CD4-positive, CD25-positive, alpha-beta regulatory T cell (primary cell): ENCODE data around the gene CRB2. TPM values are rescaled to one million over a fixed set of nuclear protein-coding genes. Genes with fewer than 3 reads are reported as not detected.

ENCODE experiments used
- ATAC-seq, 2 donors: fragments of 150-1000 bp; cut with Tn5 transposase; one replicate each; pipeline ENCODE4 v1.10.0; 2021; ENCODE audit warnings: low read depth in 2 of 2, moderate number of reproducible peaks in 2 of 2, moderate library complexity in 1 of 2
- DNase-seq, 3 donors: peaks; one replicate each; pipeline versions ENCODE4 v3.0.0 to v3.0.0-alpha.2; 2012 to 2022; ENCODE audit warnings: mixed read lengths in 1 of 3
- H3K27ac ChIP-seq: one replicate; pipeline ENCODE4 v1.7.0; 2013; ENCODE audit warnings: mild to moderate bottlenecking, low read length; ENCODE audit not compliant: insufficient read depth, poor library complexity, severe bottlenecking
- H3K27me3 ChIP-seq: one replicate; pipeline ENCODE4 v1.7.0; 2013; ENCODE audit warnings: low read length; ENCODE audit not compliant: control insufficient read depth, insufficient read depth
- H3K36me3 ChIP-seq: one replicate; pipeline ENCODE4 v1.7.0; 2013; ENCODE audit warnings: mild to moderate bottlenecking, low read length, moderate library complexity; ENCODE audit not compliant: control insufficient read depth, insufficient read depth
- H3K4me1 ChIP-seq: 2 replicates; pipeline ENCODE4 v1.7.0; 2013; ENCODE audit warnings: mild to moderate bottlenecking, low read length; ENCODE audit not compliant: insufficient read depth, control insufficient read depth, poor library complexity, severe bottlenecking
- H3K4me3 ChIP-seq: one replicate; pipeline ENCODE4 v1.7.0; 2013; ENCODE audit warnings: low read depth, mild to moderate bottlenecking, low read length, moderate library complexity
- H3K9me3 ChIP-seq, 2 experiments: 1 replicate in 1 of 2; 2 replicates in 1 of 2; pipeline ENCODE4 v1.7.0; 2013; ENCODE audit warnings: low read length in 2 of 2, mild to moderate bottlenecking in 1 of 2, moderate library complexity in 1 of 2; ENCODE audit not compliant: control insufficient read depth in 2 of 2
- H3K27ac Mint-ChIP-seq, 3 donors: one replicate each; pipeline ENCODE4 v1.8.0; 2020 to 2022; ENCODE audit warnings: mild to moderate bottlenecking in 3 of 3, mixed read lengths in 3 of 3, moderate library complexity in 2 of 3
- H3K27me3 Mint-ChIP-seq: one replicate; pipeline ENCODE4 v1.8.0; 2022; ENCODE audit warnings: mild to moderate bottlenecking, mixed read lengths
- H3K36me3 Mint-ChIP-seq: one replicate; pipeline ENCODE4 v1.8.0; 2020; ENCODE audit warnings: mixed read lengths
- H3K4me1 Mint-ChIP-seq, 4 donors: one replicate each; pipeline ENCODE4 v1.8.0; 2020 to 2022; ENCODE audit warnings: mixed read lengths in 4 of 4, mild to moderate bottlenecking in 1 of 4
- H3K4me3 Mint-ChIP-seq, 4 donors: one replicate each; pipeline ENCODE4 v1.8.0; 2020 to 2022; ENCODE audit warnings: mild to moderate bottlenecking in 4 of 4, mixed read lengths in 4 of 4, moderate library complexity in 3 of 4
- H3K9me3 Mint-ChIP-seq, 7 donors: one replicate each; pipeline ENCODE4 v1.8.0; 2020 to 2022; ENCODE audit warnings: mixed read lengths in 7 of 7, mild to moderate bottlenecking in 3 of 7, moderate library complexity in 2 of 7
- polyA plus RNA-seq, 4 donors: library from polyadenylated mRNA; unstranded; fragments of 300-500 nt; fragmentation: Illumina TruSeq; gene quantifications; one replicate each; pipeline ENCODE4 v1.2.3, GENCODE V29; 2021
- total RNA-seq: library from RNA; stranded (reverse); gene quantifications from one replicate; pipeline ENCODE4 v1.2.3, GENCODE V29; 2022

CRB2 gene
- total RNA-seq, result not detected
- under 1 TPM in 1 of 4 donors, not detected in 3; 0.03 TPM for polyA plus RNA-seq

DNA sequence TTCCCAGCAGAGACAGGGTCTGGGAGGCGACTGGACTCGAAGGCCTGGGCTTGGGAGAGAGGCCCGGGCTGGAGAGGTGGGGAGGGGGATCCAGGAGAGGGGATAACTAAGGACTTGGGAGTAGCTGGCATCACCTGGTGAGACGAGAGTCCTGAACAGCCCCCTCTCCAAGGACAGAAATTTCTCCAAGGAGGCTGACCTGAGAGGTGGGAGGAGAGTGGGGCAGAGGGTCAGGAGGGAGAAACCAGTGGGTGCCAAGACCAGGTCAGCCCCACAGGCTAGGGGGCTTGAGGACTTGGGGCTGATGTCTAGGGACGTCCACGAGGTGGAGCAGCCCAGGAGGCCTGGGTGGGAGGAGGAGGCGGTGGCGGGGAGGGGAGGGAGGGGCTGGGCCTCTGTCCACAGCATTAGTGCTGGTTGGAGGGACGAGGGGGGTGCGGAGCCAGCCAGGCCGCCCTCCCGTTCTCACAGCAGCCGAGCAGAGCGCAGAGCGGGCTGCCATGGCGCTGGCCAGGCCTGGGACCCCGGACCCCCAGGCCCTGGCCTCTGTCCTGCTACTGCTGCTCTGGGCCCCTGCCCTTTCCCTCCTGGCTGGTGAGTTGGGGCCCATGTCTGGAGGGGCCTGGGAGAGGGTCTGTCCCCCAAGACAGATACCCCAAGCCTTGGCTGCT is at the start of gene CRB2:
Gene CRB2 (plus strand): TSS at position 437 of the 671 bp plus-strand sequence. CDS start 64 bp downstream, at position 501.
- Histone ChIP-seq H3K27me3 (no peaks in the 10 kb centered on the region), H3K27ac (no peak within 1 kb of the TSS), H3K36me3 (no peaks in the 10 kb centered on the region), H3K4me1 (peaks cover 4% of the 10 kb centered on the region), H3K9me3 (no peaks in the 10 kb centered on the region), H3K4me3 (no peak within 1 kb of the TSS)
- ATAC-seq, result no peak
- Mint-ChIP-seq H3K4me3 (no peak within 1 kb of the TSS), H3K4me1 (peaks cover 0 to 27% (median 5%) of the 10 kb centered on the region in 4 donors), H3K9me3 (no peaks in the 10 kb centered on the region), H3K36me3 (no peaks in the 10 kb centered on the region), H3K27me3 (peaks cover 9% of the 10 kb centered on the region), H3K27ac (peak within 1 kb of the TSS in 1 of 3 donors; percentile 79)
- DNase-seq, result no peak

DNA sequence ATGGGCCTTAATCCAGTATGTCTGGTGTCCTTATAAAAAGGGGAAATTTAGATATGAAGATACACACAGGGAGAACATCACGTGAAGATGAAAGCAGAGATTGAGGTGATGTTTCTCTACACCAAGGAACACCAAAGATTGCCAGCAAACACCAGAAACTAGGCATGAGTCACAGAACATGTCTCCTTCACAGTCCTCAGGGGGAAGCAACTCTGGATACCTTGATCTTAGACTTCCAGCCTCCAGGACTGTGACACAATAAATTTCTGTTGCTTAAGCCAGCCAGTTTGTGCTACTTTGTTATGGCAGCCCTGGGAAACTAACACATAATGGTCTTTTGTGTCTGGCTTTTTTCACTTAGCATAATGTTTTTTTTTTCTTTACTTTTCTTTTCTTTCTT is 46.4 kb upstream of the CRB2 start:
- H3K27ac ChIP-seq, result no peak overlapping the region
- no peaks in the 10 kb centered on the region for H3K9me3 ChIP-seq
- H3K27me3 Mint-ChIP-seq, result peaks cover 4% of the 10 kb centered on the region
- no peaks in the 10 kb centered on the region for H3K9me3 Mint-ChIP-seq
- DNase-seq (no peak), ATAC-seq (no peak)
- no peaks in the 10 kb centered on the region for H3K27me3 ChIP-seq
- H3K4me3 ChIP-seq, result no peak overlapping the region
- no peaks in the 10 kb centered on the region for H3K36me3 Mint-ChIP-seq
- H3K4me3 Mint-ChIP-seq, result no peak overlapping the region
- H3K4me1 ChIP-seq, result peaks cover 6% of the 10 kb centered on the region
- H3K36me3 ChIP-seq, result no peaks in the 10 kb centered on the region
- H3K4me1 Mint-ChIP-seq, result peaks cover 0 to 12% (median 7%) of the 10 kb centered on the region in 4 donors
- no peak overlapping the region for H3K27ac Mint-ChIP-seq

DNA sequence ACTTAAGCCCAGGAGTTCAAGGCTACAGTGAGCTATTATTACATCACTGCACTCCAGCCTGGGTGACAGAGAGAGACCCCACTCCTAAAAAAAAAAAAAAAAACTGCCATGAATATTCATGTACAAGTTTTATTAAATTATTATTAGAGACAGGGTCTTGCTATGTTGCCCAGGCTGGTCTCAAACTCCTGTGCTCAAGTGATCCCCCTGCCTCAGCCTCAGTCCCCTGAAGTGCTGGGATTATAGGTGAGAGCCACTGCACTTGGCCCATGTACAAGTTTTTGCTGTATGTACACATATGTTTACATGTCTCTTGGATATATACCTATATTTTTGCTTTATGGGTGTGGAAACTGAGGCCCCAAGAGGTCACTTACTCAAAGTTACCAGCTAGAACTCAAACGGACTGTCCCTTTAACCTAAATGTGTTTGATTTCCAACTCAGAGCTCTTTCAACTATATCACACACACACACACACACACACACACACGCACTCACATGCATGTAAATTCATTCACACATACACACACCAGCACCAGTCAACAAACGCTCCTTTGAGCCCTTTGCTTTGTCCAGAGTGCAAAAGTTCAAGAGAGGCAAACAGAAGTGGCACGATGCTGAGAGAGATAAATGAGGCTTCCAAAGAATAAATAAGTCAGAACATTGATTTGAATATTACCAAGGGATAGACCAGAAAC is 45.3 kb upstream of the CRB2 start:
- H3K9me3 Mint-ChIP-seq, result no peaks in the 10 kb centered on the region

DNA sequence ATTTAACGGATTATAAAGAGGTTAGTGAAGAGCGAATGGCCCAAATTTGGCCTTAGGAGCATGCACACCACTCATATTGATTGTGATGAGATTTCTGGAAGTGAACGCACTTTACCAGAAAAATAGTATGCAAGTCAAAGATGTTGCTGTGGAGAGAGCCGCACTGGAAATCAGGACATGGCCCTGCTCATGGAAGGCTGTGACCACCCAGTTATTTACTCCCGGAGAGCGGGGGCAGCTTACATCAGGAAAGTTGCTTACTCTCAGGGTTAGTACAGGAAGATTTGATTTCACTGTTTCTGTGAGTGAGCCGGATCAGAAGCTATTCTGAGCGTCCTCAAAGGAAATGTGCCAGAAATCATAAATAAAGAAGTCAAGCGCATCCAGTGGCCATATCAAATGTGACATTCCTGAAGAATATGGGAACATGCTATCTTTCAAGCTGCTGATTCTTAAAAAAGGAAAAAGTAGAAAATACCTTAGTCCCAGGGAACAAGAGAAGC is 44.7 kb upstream of the CRB2 start:
- no peak overlapping the region for H3K4me3 ChIP-seq
- no peaks in the 10 kb centered on the region for H3K27me3 ChIP-seq
- Mint-ChIP-seq H3K4me3 (no peak overlapping the region), H3K27me3 (peaks cover 4% of the 10 kb centered on the region), H3K9me3 (no peaks in the 10 kb centered on the region), H3K36me3 (no peaks in the 10 kb centered on the region), H3K27ac (no peak overlapping the region), H3K4me1 (peaks cover 0 to 5% (median 0%) of the 10 kb centered on the region in 4 donors)
- H3K27ac ChIP-seq, result no peak overlapping the region
- H3K9me3 ChIP-seq, result no peaks in the 10 kb centered on the region
- no peaks in the 10 kb centered on the region for H3K4me1 ChIP-seq
- no peak for DNase-seq
- H3K36me3 ChIP-seq, result no peaks in the 10 kb centered on the region
- ATAC-seq, result no peak

More for the DNA sequence above, 45.3 kb upstream of the CRB2 start:
- Histone ChIP-seq H3K27ac (no peak overlapping the region), H3K4me3 (no peak overlapping the region), H3K4me1 (no peaks in the 10 kb centered on the region), H3K9me3 (no peaks in the 10 kb centered on the region), H3K27me3 (no peaks in the 10 kb centered on the region), H3K36me3 (no peaks in the 10 kb centered on the region)
- DNase-seq (no peak), ATAC-seq (no peak)
- Mint-ChIP-seq H3K4me1 (peaks cover 0 to 5% (median 0%) of the 10 kb centered on the region in 4 donors), H3K27ac (no peak overlapping the region), H3K4me3 (no peak overlapping the region), H3K27me3 (peaks cover 4% of the 10 kb centered on the region), H3K36me3 (no peaks in the 10 kb centered on the region)

DNA sequence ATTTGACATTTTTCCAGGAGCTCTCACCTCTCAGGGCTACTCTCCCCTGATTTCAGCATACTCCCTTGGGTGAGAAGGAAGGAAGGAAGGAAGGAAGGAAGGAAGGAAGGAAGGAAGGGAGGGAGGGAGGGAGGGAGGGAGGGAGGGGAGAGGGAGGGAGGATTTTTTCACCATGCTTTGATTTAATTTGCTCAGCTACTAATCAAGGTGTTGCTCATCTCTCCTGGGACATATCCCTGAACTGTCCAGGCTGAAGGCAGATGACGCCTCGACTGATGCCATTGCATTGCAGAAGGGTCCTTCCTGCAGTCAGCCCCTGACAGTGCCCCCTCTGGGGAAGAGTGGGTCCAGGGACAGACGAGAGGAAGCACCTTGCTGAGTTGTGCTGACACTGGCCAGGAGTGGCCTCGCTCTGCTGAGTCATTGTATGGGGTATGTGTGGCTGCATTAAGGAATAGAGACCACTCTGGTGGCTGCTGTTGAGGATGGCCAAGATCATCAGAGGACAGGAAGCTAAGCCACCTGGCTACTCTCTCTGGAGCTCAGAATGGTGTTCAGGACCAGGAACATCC is 43.6 kb upstream of the CRB2 start:
- Mint-ChIP-seq H3K36me3 (no peaks in the 10 kb centered on the region), H3K9me3 (no peaks in the 10 kb centered on the region), H3K4me3 (no peak overlapping the region), H3K27me3 (peaks cover 4% of the 10 kb centered on the region), H3K4me1 (peaks cover 0 to 5% (median 0%) of the 10 kb centered on the region in 4 donors), H3K27ac (no peak overlapping the region)
- DNase-seq, result no peak
- no peak for ATAC-seq
- Histone ChIP-seq H3K36me3 (no peaks in the 10 kb centered on the region), H3K27me3 (no peaks in the 10 kb centered on the region), H3K27ac (no peak overlapping the region), H3K9me3 (no peaks in the 10 kb centered on the region), H3K4me3 (no peak overlapping the region), H3K4me1 (no peaks in the 10 kb centered on the region)

DNA sequence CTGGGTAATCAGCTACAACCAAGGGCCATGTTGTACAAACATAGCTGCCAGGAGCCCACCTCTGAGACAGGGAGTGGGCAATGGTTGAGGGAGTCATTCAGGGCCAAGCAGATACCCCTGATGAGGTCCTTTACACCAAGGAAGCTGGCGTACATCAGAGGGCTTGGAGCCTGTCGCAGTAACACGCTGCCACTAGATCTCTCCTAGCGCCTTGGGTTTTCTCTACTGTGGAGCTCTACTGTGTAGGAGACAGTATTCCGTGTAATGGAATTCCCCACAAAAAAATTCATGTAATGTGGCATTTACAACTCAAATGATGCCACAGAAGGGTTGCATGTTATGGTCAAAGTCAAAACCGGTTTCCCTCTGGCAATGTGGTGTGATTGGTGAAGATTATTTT is 41.4 kb upstream of the CRB2 start:
- H3K9me3 ChIP-seq, result no peaks in the 10 kb centered on the region
- no peaks in the 10 kb centered on the region for H3K27me3 ChIP-seq
- Mint-ChIP-seq H3K27ac (no peak overlapping the region), H3K4me3 (no peak overlapping the region), H3K27me3 (no peaks in the 10 kb centered on the region), H3K9me3 (peaks cover 0 to 2% (median 0%) of the 10 kb centered on the region in 7 donors), H3K36me3 (no peaks in the 10 kb centered on the region), H3K4me1 (peaks cover 0 to 5% (median 0%) of the 10 kb centered on the region in 4 donors)
- DNase-seq (no peak), ATAC-seq (no peak)
- no peaks in the 10 kb centered on the region for H3K4me1 ChIP-seq
- no peak overlapping the region for H3K4me3 ChIP-seq
- H3K27ac ChIP-seq, result no peak overlapping the region
- H3K36me3 ChIP-seq, result no peaks in the 10 kb centered on the region

DNA sequence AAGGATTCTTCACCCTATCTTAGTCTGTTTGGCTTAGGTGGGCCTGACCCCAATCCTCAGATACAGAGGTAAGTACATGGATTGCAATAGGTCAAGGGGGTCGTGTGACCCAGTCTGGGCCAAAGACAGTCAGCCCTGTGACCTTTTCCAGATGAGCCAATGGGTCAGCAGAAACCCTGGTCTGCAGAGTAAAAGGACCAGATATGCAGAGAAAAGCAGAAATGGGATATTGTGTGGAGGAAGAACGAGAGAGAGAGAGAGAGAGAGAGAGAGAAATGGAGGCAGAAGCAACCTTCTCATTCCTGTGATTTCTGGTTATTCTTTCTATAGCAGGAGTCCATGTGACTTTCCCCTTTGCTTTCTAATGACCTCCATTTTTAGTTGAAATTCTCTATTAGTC is 40.4 kb upstream of the CRB2 start:
- no peak overlapping the region for H3K4me3 Mint-ChIP-seq
- Histone ChIP-seq H3K27ac (no peak overlapping the region), H3K4me1 (no peaks in the 10 kb centered on the region), H3K36me3 (no peaks in the 10 kb centered on the region), H3K9me3 (no peaks in the 10 kb centered on the region), H3K4me3 (no peak overlapping the region), H3K27me3 (no peaks in the 10 kb centered on the region)
- H3K27me3 Mint-ChIP-seq, result no peaks in the 10 kb centered on the region
- ATAC-seq (no peak), DNase-seq (no peak)
- peaks cover 0 to 7% (median 0%) of the 10 kb centered on the region in 4 donors for H3K4me1 Mint-ChIP-seq
- H3K9me3 Mint-ChIP-seq, result peaks cover 0 to 2% (median 0%) of the 10 kb centered on the region in 7 donors
- H3K36me3 Mint-ChIP-seq, result no peaks in the 10 kb centered on the region
- H3K27ac Mint-ChIP-seq, result no peak overlapping the region
